CD4-positive, alpha-beta T cell (primary cell): ENCODE measurements around the gene CRTAC1. TPM values are rescaled to one million over a fixed set of nuclear protein-coding genes. Genes with fewer than 3 reads are reported as not detected.

Experiments used
- ATAC-seq: fragments of 200-7000 bp; cut with Tn5 transposase; one replicate; pipeline ENCODE4 v1.10.0; 2022; ENCODE audit warnings: mild to moderate bottlenecking; ENCODE audit not compliant: poor library complexity
- CTCF ChIA-PET: fragments of 350-600 bp; sonication (Branson Sonifier 250); formaldehyde crosslinking; loops from one replicate; lab custom pipeline; 2021; ENCODE audit warnings: antibody characterized with exemption, inconsistent platforms; lab: Charles Lee
- POLR2A ChIA-PET: fragments of 350-600 bp; sonication (Branson Sonifier 250); formaldehyde crosslinking; loops from one replicate; lab custom pipeline; 2021; ENCODE audit warnings: antibody characterized with exemption, inconsistent platforms; lab: Charles Lee
- DNase-seq, 14 experiments: peaks; one replicate each; pipeline ENCODE4 v3.0.0-alpha.2; 2013 to 2020; ENCODE audit warnings: mixed read lengths in 2 of 14
- H3K27ac ChIP-seq, 2 donors: one replicate each; pipeline versions ENCODE4 v1.5.1 to v1.7.0; 2013; ENCODE audit warnings: low read length in 2 of 2, low read depth in 1 of 2, mild to moderate bottlenecking in 1 of 2
- H3K27me3 ChIP-seq, 2 experiments: 1 replicate in 1 of 2; 2 replicates in 1 of 2; pipeline versions ENCODE4 v1.6.1 to v1.7.0; 2013; ENCODE audit warnings: low read length in 2 of 2, control low read depth in 1 of 2, mild to moderate bottlenecking in 1 of 2, moderate library complexity in 1 of 2; ENCODE audit not compliant: insufficient read depth in 2 of 2, control insufficient read depth in 1 of 2
- H3K36me3 ChIP-seq: one replicate; pipeline ENCODE4 v1.6.1; 2013; ENCODE audit warnings: low read length, control low read depth; ENCODE audit not compliant: insufficient read depth
- H3K4me1 ChIP-seq: one replicate; pipeline ENCODE4 v1.6.1; 2013; ENCODE audit warnings: low read length, control low read depth; ENCODE audit not compliant: insufficient read depth
- H3K4me3 ChIP-seq: one replicate; pipeline ENCODE4 v1.5.1; 2013; ENCODE audit warnings: mild to moderate bottlenecking, low read length, moderate library complexity
- H3K9me3 ChIP-seq, 2 experiments: 1 replicate in 1 of 2; 2 replicates in 1 of 2; pipeline versions ENCODE4 v1.6.1 to v1.7.0; 2013; ENCODE audit warnings: low read length in 2 of 2, mild to moderate bottlenecking in 2 of 2, control low read depth in 1 of 2, moderate library complexity in 1 of 2; ENCODE audit not compliant: control insufficient read depth in 1 of 2, insufficient read depth in 1 of 2
- H3K27ac Mint-ChIP-seq: one replicate; pipeline ENCODE4 v1.8.0; 2020; ENCODE audit warnings: mixed read lengths
- H3K27me3 Mint-ChIP-seq: one replicate; pipeline ENCODE4 v1.8.0; 2021; ENCODE audit warnings: mixed read lengths
- H3K36me3 Mint-ChIP-seq: one replicate; pipeline ENCODE4 v1.8.0; 2021; ENCODE audit warnings: low read depth, mixed read lengths
- H3K4me1 Mint-ChIP-seq: one replicate; pipeline ENCODE4 v1.8.0; 2021; ENCODE audit warnings: low read depth, mixed read lengths
- H3K4me3 Mint-ChIP-seq: one replicate; pipeline ENCODE4 v1.8.0; 2020; ENCODE audit warnings: mild to moderate bottlenecking, mixed read lengths
- H3K9me3 Mint-ChIP-seq: one replicate; pipeline ENCODE4 v1.8.0; 2020; ENCODE audit warnings: mixed read lengths
- CTCF ChIP-seq: fragments of 200-600 bp; IDR thresholded peaks from one replicate; pipeline ENCODE4 v1.8.0; 2022; ENCODE audit warnings: antibody characterized with exemption, mild to moderate bottlenecking
- intact Hi-C, 2 experiments: fragments of 100-400 bp; cut with DNase I in 1 of 2; cut with micrococcal nuclease in 1 of 2; formaldehyde crosslinking; loops; one replicate each; pipeline versions ENCODE4 v1.15.1 to v1.9.0; 2023 to 2025; cut with DNase I, micrococcal nuclease
- total RNA-seq, 174 experiments: library from RNA in 2 of 174; stranded (reverse) in 2 of 174; gene quantifications; one replicate each; pipeline ENCODE4 v1.2.3 and lab custom pipeline; 2021 to 2026

CRTAC1 gene
- total RNA-seq, 2 experiments from 2014 or later: not detected

GRCh38 chr10:98020254-98020653, 10.2 kb downstream of the CRTAC1 start:
- H3K27me3 ChIP-seq: peaks cover 8 to 11% of the 10 kb centered on the region in 2 experiments
- H3K27me3 Mint-ChIP-seq: peaks cover 55% of the 10 kb centered on the region
- H3K4me3 ChIP-seq: no peak overlapping the region
- no peak overlapping the region for H3K4me3 Mint-ChIP-seq
- H3K36me3 Mint-ChIP-seq: no peaks in the 10 kb centered on the region
- ChIA-PET POLR2A (no interaction called here), CTCF (no interaction called here)
- DNase-seq (no peak), ATAC-seq (no peak)
- no peaks in the 10 kb centered on the region for H3K36me3 ChIP-seq
- no peak for TF ChIP-seq CTCF
- H3K27ac Mint-ChIP-seq: no peak overlapping the region
- H3K4me1 ChIP-seq: no peaks in the 10 kb centered on the region
- H3K9me3 ChIP-seq: no peaks in the 10 kb centered on the region
- no peaks in the 10 kb centered on the region for H3K9me3 Mint-ChIP-seq
- H3K27ac ChIP-seq: no peak overlapping the region
- H3K4me1 Mint-ChIP-seq: no peaks in the 10 kb centered on the region
- intact Hi-C loops: no loop called here

- POLR2A ChIA-PET: no interaction called here
- Mint-ChIP-seq H3K4me3 (no peak overlapping the region), H3K4me1 (no peaks in the 10 kb centered on the region), H3K27ac (no peak overlapping the region), H3K36me3 (no peaks in the 10 kb centered on the region), H3K9me3 (no peaks in the 10 kb centered on the region), H3K27me3 (peaks cover 53% of the 10 kb centered on the region)
- intact Hi-C loops: no loop called here
- Histone ChIP-seq H3K36me3 (no peaks in the 10 kb centered on the region), H3K27ac (no peak overlapping the region), H3K9me3 (no peaks in the 10 kb centered on the region), H3K4me3 (no peak overlapping the region), H3K4me1 (no peaks in the 10 kb centered on the region), H3K27me3 (peaks cover 8 to 11% of the 10 kb centered on the region in 2 experiments)
- ATAC-seq (no peak), DNase-seq (no peak)
- TF ChIP-seq CTCF: no peak
- CTCF ChIA-PET: no interaction called here
Observed at GRCh38 chr10:98019784-98020183, 10.6 kb downstream of the CRTAC1 start.

- no peak overlapping the region for H3K27ac Mint-ChIP-seq
- Histone ChIP-seq H3K4me1 (no peaks in the 10 kb centered on the region), H3K4me3 (no peak overlapping the region), H3K9me3 (no peaks in the 10 kb centered on the region), H3K27ac (no peak overlapping the region), H3K27me3 (peaks cover 9 to 11% of the 10 kb centered on the region in 2 experiments), H3K36me3 (no peaks in the 10 kb centered on the region)
- POLR2A ChIA-PET: no interaction called here
- no peak for TF ChIP-seq CTCF
- CTCF ChIA-PET: no interaction called here
- no peak overlapping the region for H3K4me3 Mint-ChIP-seq
- H3K27me3 Mint-ChIP-seq: peaks cover 43% of the 10 kb centered on the region
- H3K36me3 Mint-ChIP-seq: no peaks in the 10 kb centered on the region
- no peaks in the 10 kb centered on the region for H3K9me3 Mint-ChIP-seq
- no peaks in the 10 kb centered on the region for H3K4me1 Mint-ChIP-seq
- intact Hi-C loops: no loop called here
- no peak for ATAC-seq
- no peak for DNase-seq
Observed at GRCh38 chr10:98016772-98017475, 13.5 kb downstream of the CRTAC1 start.
